HG02943 (cell line): Measurements from ENCODE around the gene TUBD1.

Experiments used
- ATAC-seq: cut with Tn5 transposase; IDR thresholded peaks from one replicate; pipeline ENCODE4 v1.9.1; 2021; ENCODE audit warnings: mild to moderate bottlenecking, low read depth, moderate library complexity; ENCODE audit not compliant: unreplicated experiment

The TUBD1 gene

GRCh38 chr17:59827721-59828477 lies 64.8 kb downstream of the TUBD1 start:
- ATAC-seq: no peak

GRCh38 chr17:59826706-59827453 lies 65.9 kb downstream of the TUBD1 start:
- ATAC-seq: no peak

GRCh38 chr17:59825533-59826322 lies 67.0 kb downstream of the TUBD1 start:
- no peak for ATAC-seq

GRCh38 chr17:59815965-59816364 lies 76.8 kb downstream of the TUBD1 start:
- no peak for ATAC-seq

GRCh38 chr17:59814685-59815084 lies 78.1 kb downstream of the TUBD1 start:
- no peak for ATAC-seq

- ATAC-seq: no peak
Measured at GRCh38 chr17:59814276-59814675, 78.5 kb downstream of the TUBD1 start.

GRCh38 chr17:59812139-59812538 lies 80.6 kb downstream of the TUBD1 start:
- ATAC-seq: no peak

GRCh38 chr17:59811209-59811608 lies 81.5 kb downstream of the TUBD1 start:
- no peak for ATAC-seq

- no peak for ATAC-seq
Measured at GRCh38 chr17:59810894-59811153, 81.9 kb downstream of the TUBD1 start.
